Activated naive CD4-positive, alpha-beta T cell treated with anti-CD3 and anti-CD28 coated beads for 36 hours (primary cell): ENCODE measurements around the gene GPNMB. TPM values are rescaled to one million over a fixed set of nuclear protein-coding genes. Genes with fewer than 3 reads are reported as not detected.
"Not testable (repeated sequence)": the region's sequence is repeated elsewhere in the genome, so short reads cannot be mapped to it uniquely, and the experiment has no call there.

ENCODE experiments used
- CTCF ChIA-PET: fragments of 350-600 bp; sonication (Branson Sonifier 250); formaldehyde crosslinking; loops from one replicate; lab custom pipeline; 2021; ENCODE audit warnings: antibody characterized with exemption; lab: Charles Lee
- DNase-seq: peaks from one replicate; pipeline ENCODE4 v3.0.0-alpha.2; 2020
- H3K27ac Mint-ChIP-seq: one replicate; pipeline ENCODE4 v1.8.0; 2021; ENCODE audit warnings: mild to moderate bottlenecking, mixed read lengths
- H3K27me3 Mint-ChIP-seq: one replicate; pipeline ENCODE4 v1.8.0; 2021; ENCODE audit warnings: low read depth, mixed read lengths
- H3K36me3 Mint-ChIP-seq: one replicate; pipeline ENCODE4 v1.8.0; 2021; ENCODE audit warnings: low read depth, mixed read lengths
- H3K4me1 Mint-ChIP-seq: one replicate; pipeline ENCODE4 v1.8.0; 2021; ENCODE audit warnings: low read depth, mixed read lengths
- H3K4me3 Mint-ChIP-seq: one replicate; pipeline ENCODE4 v1.8.0; 2021; ENCODE audit warnings: mild to moderate bottlenecking, moderate library complexity, mixed read lengths
- H3K9me3 Mint-ChIP-seq: one replicate; pipeline ENCODE4 v1.8.0; 2021; ENCODE audit warnings: mixed read lengths
- intact Hi-C: fragments of 100-400 bp; cut with micrococcal nuclease; formaldehyde crosslinking; loops from one replicate; pipeline ENCODE4 v1.15.1; 2023
- total RNA-seq, 2 experiments: library from RNA; stranded (reverse); gene quantifications; one replicate each; pipeline ENCODE4 v1.2.3, GENCODE V29; 2021

Gene GPNMB
- total RNA-seq, 2 experiments from 2014 or later: 0.38 to 0.54 TPM

DNA sequence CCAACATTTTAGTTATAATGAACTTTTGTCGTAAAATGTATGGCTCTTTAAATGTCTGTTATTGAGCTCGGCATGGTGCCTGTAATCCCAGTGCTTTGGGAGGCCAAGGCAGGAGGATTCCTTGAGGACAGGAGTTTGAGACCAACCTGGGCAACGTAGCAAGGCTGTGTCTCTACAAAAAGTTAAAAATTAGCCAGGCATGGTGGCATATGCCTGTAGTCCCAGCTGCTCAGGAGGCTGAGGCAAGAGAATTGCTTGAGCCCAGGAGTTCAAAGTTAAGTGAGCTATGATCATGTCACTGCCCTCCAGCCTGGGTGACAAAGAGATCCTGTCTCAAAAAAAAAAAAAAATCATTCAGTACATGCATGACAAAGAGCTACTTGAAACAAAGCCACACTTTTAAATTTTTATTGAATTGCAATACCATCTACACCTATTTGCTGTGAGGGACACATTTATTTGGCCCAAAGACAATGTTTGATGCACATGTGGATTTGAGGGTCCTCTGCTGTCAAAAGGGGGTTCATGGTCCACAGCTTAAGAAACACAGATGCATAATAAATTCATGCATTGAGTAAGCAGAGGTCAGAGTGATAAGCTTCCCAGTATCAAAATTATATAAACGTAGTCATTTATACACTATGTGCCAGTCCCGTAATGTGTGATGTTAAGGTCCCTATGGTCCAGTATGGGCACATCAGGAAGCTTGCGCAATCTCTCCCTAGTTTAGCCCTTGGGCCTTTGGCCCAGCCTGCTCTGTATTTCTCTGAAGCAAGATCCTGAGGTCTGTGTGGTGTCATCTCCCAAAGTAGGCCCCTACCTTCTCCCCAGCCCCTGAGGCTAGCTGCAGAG lies 48.2 kb downstream of the GPNMB start:
- intact Hi-C loops: loop anchor here (5.0 kb wide), 2 partner anchors 282 to 1867 kb away; partner anchors contain the start of genes HYCC1 and SP4

GRCh38 chr7:23295401-23295697 lies 48.8 kb downstream of the GPNMB start:
- no peaks in the 10 kb centered on the region for H3K27me3 Mint-ChIP-seq
- H3K27ac Mint-ChIP-seq: no peak overlapping the region
- intact Hi-C loops: loop anchor here (5.0 kb wide), 2 partner anchors 283 to 1868 kb away; partner anchors contain the start of genes HYCC1 and SP4
- no peaks in the 10 kb centered on the region for H3K36me3 Mint-ChIP-seq
- CTCF ChIA-PET: interaction anchor here (0.6 to 2.4 kb wide), 5 partner anchors 17 to 279 kb away, joined by 4 to 15 read pairs (median 5); no protein-coding TSS in a partner anchor
- H3K4me3 Mint-ChIP-seq: no peak overlapping the region
- no peak for DNase-seq
- H3K4me1 Mint-ChIP-seq: peaks cover 9% of the 10 kb centered on the region
- H3K9me3 Mint-ChIP-seq: no peaks in the 10 kb centered on the region

More for the DNA sequence above, 48.2 kb downstream of the GPNMB start:
- no peak for DNase-seq
- Mint-ChIP-seq H3K27me3 (no peaks in the 10 kb centered on the region), H3K36me3 (no peaks in the 10 kb centered on the region), H3K4me1 (peaks cover 14% of the 10 kb centered on the region), H3K27ac (no peak overlapping the region), H3K4me3 (no peak overlapping the region), H3K9me3 (no peaks in the 10 kb centered on the region)
- CTCF ChIA-PET: interaction anchor here (0.6 to 2.4 kb wide), 10 partner anchors 17 to 280 kb away, joined by 3 to 15 read pairs (median 4); no protein-coding TSS in a partner anchor

DNA sequence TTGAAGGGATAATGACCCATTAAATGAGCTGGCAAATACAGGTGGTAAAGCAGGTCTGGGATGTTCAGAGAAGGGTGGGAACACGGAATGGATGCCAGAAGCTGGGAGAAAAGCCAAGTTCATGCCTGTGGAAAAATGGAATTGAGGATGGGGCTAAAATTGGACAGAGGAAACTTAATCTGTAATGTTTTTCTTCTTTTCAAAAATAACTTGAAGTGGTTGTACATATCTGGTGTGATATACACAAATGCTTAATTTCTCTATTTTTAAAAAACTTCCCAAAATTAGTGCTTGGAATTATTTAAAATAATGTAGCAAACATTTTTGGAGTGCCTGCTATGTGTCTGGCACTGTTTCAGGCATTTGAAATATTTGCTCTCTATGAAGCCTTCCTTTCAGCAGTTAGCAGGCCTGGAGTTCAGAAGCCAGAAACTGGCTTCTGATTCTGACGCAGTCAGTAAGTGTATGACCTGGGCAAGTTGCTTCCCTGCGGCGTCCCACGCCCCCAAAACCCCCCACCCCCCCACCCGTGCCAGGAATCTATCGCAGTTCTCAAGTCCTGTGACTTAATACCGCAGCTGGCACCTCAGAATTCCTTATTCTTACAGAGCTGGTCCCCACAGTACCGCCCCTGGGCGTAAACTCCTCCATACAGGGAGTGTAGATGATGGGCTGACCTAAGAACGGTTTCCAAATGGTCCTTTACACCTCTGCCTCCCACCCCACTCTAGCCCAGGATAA lies 51.7 kb downstream of the GPNMB start:
- intact Hi-C loops: loop anchor here (5.0 kb wide), 2 partner anchors 286 to 1871 kb away; partner anchors contain the start of genes HYCC1 and SP4
- DNase-seq: no peak
- CTCF ChIA-PET: interaction anchor here (0.7 to 1.8 kb wide), 4 partner anchors 10 to 131 kb away, joined by 3 to 11 read pairs (median 4); no protein-coding TSS in a partner anchor
- H3K27ac Mint-ChIP-seq: peak overlapping the region; percentile 95
- peaks cover 16% of the 10 kb centered on the region for H3K36me3 Mint-ChIP-seq
- peaks cover 27% of the 10 kb centered on the region for H3K4me1 Mint-ChIP-seq
- no peaks in the 10 kb centered on the region for H3K27me3 Mint-ChIP-seq
- H3K4me3 Mint-ChIP-seq: peak overlapping the region; percentile 96
- H3K9me3 Mint-ChIP-seq: no peaks in the 10 kb centered on the region

- H3K4me1 Mint-ChIP-seq: peaks cover 30% of the 10 kb centered on the region
- CTCF ChIA-PET: interaction anchor here (0.7 to 1.5 kb wide), 7 partner anchors 9 to 130 kb away, joined by 3 to 6 read pairs (median 3); no protein-coding TSS in a partner anchor
- DNase-seq: peak; percentile 99
- H3K9me3 Mint-ChIP-seq: no peaks in the 10 kb centered on the region
- peak within 1 kb of the TSS; percentile 95 for H3K27ac Mint-ChIP-seq
- peak within 1 kb of the TSS; percentile 96 for H3K4me3 Mint-ChIP-seq
- H3K27me3 Mint-ChIP-seq: no peaks in the 10 kb centered on the region
- intact Hi-C loops: loop anchor here (1.0 to 5.0 kb wide), 17 partner anchors 8 to 1872 kb away; partner anchors contain the start of genes HYCC1, KLHL7, SP4 and TOMM7
- H3K36me3 Mint-ChIP-seq: peaks cover 18% of the 10 kb centered on the region
Observed at GRCh38 chr7:23298885-23299769, 52.6 kb downstream of the GPNMB start, which contains the start of gene MALSU1. TSS of gene MALSU1 (plus strand) at chr7:23299339. CDS start at chr7:23299353, 14 bp downstream.

DNA sequence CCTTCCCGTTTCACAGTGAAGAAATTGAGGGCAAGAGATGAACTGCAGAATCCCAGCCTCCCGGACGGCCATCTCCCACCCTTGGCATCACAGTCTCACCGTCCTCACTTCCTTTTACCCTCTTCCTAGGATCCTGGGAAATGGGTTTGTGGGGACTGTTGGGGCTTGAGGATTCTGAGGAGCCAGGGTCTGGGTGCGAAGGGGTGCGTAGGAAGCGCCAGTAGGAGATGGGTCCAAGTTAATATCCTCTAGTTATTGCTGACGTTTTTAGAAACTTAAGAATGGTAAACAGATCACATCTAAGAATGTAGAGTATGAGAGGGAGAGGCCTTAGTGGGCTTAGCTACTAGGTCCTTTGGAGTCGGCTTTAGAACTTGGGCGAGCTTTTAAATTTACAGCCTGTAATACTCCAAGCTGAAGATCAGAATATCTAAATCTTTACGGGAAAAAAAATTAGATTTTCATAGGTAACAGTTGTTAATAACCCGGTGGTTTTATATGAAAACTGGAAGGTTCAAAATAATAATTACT lies 53.3 kb downstream of the GPNMB start:
- H3K9me3 Mint-ChIP-seq: no peaks in the 10 kb centered on the region
- intact Hi-C loops: loop anchor here (1.0 to 5.0 kb wide), 17 partner anchors 7 to 1873 kb away; partner anchors contain the start of genes HYCC1, KLHL7, SP4 and TOMM7
- H3K27me3 Mint-ChIP-seq: no peaks in the 10 kb centered on the region
- peak overlapping the region; percentile 95 for H3K27ac Mint-ChIP-seq
- H3K4me1 Mint-ChIP-seq: peaks cover 37% of the 10 kb centered on the region
- peak overlapping the region; percentile 96 for H3K4me3 Mint-ChIP-seq
- H3K36me3 Mint-ChIP-seq: peaks cover 25% of the 10 kb centered on the region
- CTCF ChIA-PET: interaction anchor here (0.7 to 1.5 kb wide), 5 partner anchors 10 to 103 kb away, joined by 3 to 6 read pairs (median 3); no protein-coding TSS in a partner anchor
- peak; percentile 9 for DNase-seq

DNA sequence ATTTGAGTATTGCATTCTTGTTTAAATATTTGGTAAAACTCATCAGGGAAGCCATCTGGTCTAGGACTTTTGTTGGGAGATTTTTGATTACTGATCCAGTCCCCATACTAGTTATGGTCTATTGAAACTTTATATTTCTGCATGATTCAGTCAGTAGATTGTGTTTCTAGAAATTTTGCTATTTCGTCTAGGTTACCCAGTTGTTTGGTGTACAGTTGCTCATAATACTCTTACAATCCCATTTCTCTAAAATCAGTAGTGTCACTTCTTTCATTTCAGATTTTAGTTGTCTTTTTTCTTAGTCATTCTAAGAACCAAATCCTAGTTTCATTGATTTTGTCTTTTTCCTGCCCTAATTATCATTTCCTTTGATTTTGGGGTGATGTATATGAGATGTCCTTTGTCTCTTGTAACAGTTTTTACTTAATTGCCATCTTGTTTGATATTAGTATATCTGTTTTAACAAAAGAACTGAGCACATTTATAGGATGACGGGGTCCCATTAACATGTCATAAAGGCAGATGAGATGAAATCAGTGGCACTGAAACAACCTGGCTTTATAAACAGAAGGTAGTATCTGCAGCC lies 60.5 kb downstream of the GPNMB start:
- CTCF ChIA-PET: interaction anchor here (0.7 kb wide), 1 partner anchor 378 kb away, joined by 3 read pairs; no protein-coding TSS in a partner anchor
- Mint-ChIP-seq H3K27me3 (no peaks in the 10 kb centered on the region), H3K36me3 (peaks cover 49% of the 10 kb centered on the region), H3K9me3 (no peaks in the 10 kb centered on the region), H3K4me1 (peaks cover 49% of the 10 kb centered on the region), H3K4me3 (no peak overlapping the region), H3K27ac (peak overlapping the region; percentile 30)
- intact Hi-C loops: loop anchor here (1.0 kb wide), 2 partner anchors 8 to 66 kb away; partner anchors contain the start of gene MALSU1
- DNase-seq: no peak

DNA sequence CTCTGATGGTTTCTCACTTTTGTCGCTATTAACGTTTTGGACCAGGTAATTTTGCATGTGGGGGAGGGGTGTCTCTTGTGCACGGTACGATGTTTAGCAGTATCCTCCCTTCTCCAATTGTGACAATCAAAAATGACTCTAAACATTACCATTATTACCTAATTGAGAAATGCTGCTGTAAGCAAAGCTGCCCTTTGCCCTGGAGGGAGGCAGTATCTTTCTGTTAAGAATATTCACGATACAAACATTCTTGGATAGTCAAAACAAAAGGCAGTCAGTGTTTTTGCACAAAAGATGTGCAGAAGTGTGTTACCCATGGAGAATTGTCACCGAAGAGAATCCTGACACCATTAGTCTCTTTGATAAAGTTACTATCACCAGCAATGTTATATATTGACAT lies 62.2 kb downstream of the GPNMB start:
- no peak for DNase-seq
- H3K27ac Mint-ChIP-seq: no peak overlapping the region
- H3K36me3 Mint-ChIP-seq: peaks cover 39% of the 10 kb centered on the region
- no peak overlapping the region for H3K4me3 Mint-ChIP-seq
- no peaks in the 10 kb centered on the region for H3K9me3 Mint-ChIP-seq
- H3K27me3 Mint-ChIP-seq: no peaks in the 10 kb centered on the region
- H3K4me1 Mint-ChIP-seq: peaks cover 38% of the 10 kb centered on the region
- CTCF ChIA-PET: interaction anchor here (0.7 to 1.1 kb wide), 3 partner anchors 9 to 37 kb away, joined by 3 to 4 read pairs (median 3); partner anchors contain the start of gene MALSU1
- intact Hi-C loops: no loop called here

- H3K9me3 Mint-ChIP-seq, H3K27me3 Mint-ChIP-seq, H3K4me3 Mint-ChIP-seq, H3K27ac Mint-ChIP-seq, DNase-seq, intact Hi-C loops: not testable (repeated sequence)
- Mint-ChIP-seq H3K4me1 (peaks cover 11% of the 10 kb centered on the region), H3K36me3 (peaks cover 15% of the 10 kb centered on the region)
- CTCF ChIA-PET: interaction anchor here (1.1 to 1.6 kb wide), 4 partner anchors 17 to 233 kb away, joined by 3 to 4 read pairs (median 4); no protein-coding TSS in a partner anchor
Observed at GRCh38 chr7:23312141-23312540, 65.6 kb downstream of the GPNMB start.

DNA sequence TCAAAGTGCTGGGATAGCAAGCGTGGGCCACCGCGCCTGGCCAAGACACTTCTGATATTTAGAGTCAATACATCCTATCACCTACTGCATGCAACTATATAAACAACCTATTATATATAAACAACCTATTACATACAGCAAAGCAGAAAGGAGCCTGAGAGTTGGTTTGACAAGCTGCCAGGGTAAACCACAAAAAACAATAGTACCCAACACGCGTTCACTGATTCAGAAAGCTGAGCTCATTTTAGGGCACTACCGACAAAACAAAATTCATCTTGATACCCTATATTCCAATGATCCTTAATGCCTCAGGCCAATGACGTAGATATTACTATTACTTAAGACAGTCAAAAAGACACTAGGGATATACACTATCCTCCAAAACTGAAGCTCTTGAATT lies 68.8 kb downstream of the GPNMB start:
- Mint-ChIP-seq H3K27me3 (no peaks in the 10 kb centered on the region), H3K4me3 (no peak overlapping the region), H3K4me1 (peaks cover 1% of the 10 kb centered on the region), H3K36me3 (peaks cover 2% of the 10 kb centered on the region), H3K27ac (no peak overlapping the region), H3K9me3 (no peaks in the 10 kb centered on the region)
- intact Hi-C loops: no loop called here
- no peak for DNase-seq
- CTCF ChIA-PET: interaction anchor here (1.0 kb wide), 1 partner anchor 43 kb away, joined by 3 read pairs; no protein-coding TSS in a partner anchor
